Lung (tissue), 12 donors: ENCODE data around the gene SGO2. TPM values are rescaled to one million over a fixed set of nuclear protein-coding genes. Genes with fewer than 3 reads are reported as not detected.
A peak's percentile ranks its signal among the peaks of the same experiment; 100 is the strongest.

Source experiments
- ATAC-seq: fragments of 200-7000 bp; cut with Tn5 transposase; one replicate; pipeline ENCODE4 v1.9.1; 2020; ENCODE audit warnings: moderate number of reproducible peaks; ENCODE audit not compliant: insufficient read depth, low FRiP score
- DNase-seq, 3 donors: peaks; one replicate each; pipeline ENCODE4 v3.0.0-alpha.2; 2013 to 2017
- H3K27ac ChIP-seq, 2 donors: one replicate each; pipeline ENCODE4 v1.5.1; 2013; ENCODE audit warnings: mild to moderate bottlenecking in 2 of 2, moderate library complexity in 2 of 2, control low read depth in 1 of 2, inconsistent platforms in 1 of 2, low read depth in 1 of 2, low read length in 1 of 2
- H3K27me3 ChIP-seq, 3 donors: one replicate each; pipeline ENCODE4 v1.5.1; 2013; ENCODE audit warnings: low read length in 2 of 3; ENCODE audit not compliant: control insufficient read depth in 3 of 3, insufficient read depth in 3 of 3
- H3K36me3 ChIP-seq, 4 donors: one replicate each; pipeline ENCODE4 v1.5.1; 2013; ENCODE audit warnings: low read length in 4 of 4, mild to moderate bottlenecking in 1 of 4, moderate library complexity in 1 of 4; ENCODE audit not compliant: control insufficient read depth in 4 of 4, insufficient read depth in 4 of 4
- H3K4me1 ChIP-seq, 5 donors: one replicate each; pipeline ENCODE4 v1.5.1; 2013; ENCODE audit warnings: low read length in 5 of 5, mild to moderate bottlenecking in 2 of 5, moderate library complexity in 1 of 5; ENCODE audit not compliant: control insufficient read depth in 5 of 5, insufficient read depth in 5 of 5
- H3K4me3 ChIP-seq: one replicate; pipeline ENCODE4 v1.5.1; 2013; ENCODE audit warnings: mild to moderate bottlenecking, control low read depth, moderate library complexity
- H3K9ac ChIP-seq, 2 donors: one replicate each; pipeline ENCODE4 v1.5.1; 2013; ENCODE audit warnings: low read length in 2 of 2, control low read depth in 1 of 2; ENCODE audit not compliant: insufficient read depth in 1 of 2
- H3K9me3 ChIP-seq, 4 donors: one replicate each; pipeline ENCODE4 v1.5.1; 2013; ENCODE audit warnings: low read length in 3 of 4, mild to moderate bottlenecking in 1 of 4, moderate library complexity in 1 of 4; ENCODE audit not compliant: control insufficient read depth in 4 of 4, insufficient read depth in 3 of 4
- WGBS, 2 donors: extraction: QIAGEN DNeasy Blood & Tissue Kit; methylation state at CpG; one replicate each; pipeline ENCODE4 v1.1.7; 2013; 5-methylcytosine and 5-hydroxymethylcytosine counted together
- polyA plus RNA-seq, 2 donors: library from polyadenylated mRNA; stranded (reverse); fragments of 200-250 nt; gene quantifications; one replicate each; pipeline ENCODE4 v1.2.1, GENCODE V29; 2013
- total RNA-seq, 2 donors: library from RNA; depleted of rRNA in 1 of 2; stranded (reverse); fragments of >200 nt in 1 of 2; gene quantifications; one replicate each; pipeline ENCODE4 v1.2.1, GENCODE V29; 2014 to 2021
- TF ChIP-seq, protein P1 (sequence below): IDR thresholded peaks from 2 replicates; pipeline ENCODE4 v1.5.1; 2012; ENCODE audit warnings: mild to moderate bottlenecking; ENCODE audit errors: control extremely low read depth, extremely low read depth
- donor health status: control.
- donor health status: control.
- donor health status: Bipolar disorder and iron deficiency.
- donor health status: healthy.
- donor health status: DM: yes; HTN: yes; CAD: no.

Gene SGO2
- total and polyA plus RNA-seq, 4 donors = 0.57 to 7.2 (median 2.0) TPM

DNA sequence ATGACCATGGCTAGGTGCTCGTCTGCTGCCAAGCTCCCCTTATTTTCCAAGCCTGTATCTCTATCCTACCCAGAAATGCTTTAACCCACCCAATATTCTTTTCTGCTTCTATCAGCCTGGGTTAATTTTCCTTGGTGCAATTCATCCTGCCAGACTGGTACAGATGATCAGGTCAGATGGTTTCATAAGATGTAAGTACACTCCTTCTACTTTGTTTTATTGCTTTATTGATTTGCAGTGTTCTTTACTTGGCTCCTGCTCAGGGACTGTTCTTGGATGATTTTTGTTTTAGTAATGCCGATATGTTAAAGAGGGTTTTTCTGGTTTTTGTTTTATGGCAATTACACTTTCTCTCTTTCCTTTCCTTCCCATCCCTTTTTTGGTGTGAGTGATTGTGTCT, 2.4 kb upstream of the SGO2 start:
- Histone ChIP-seq H3K9ac (no peak overlapping the region), H3K36me3 (no peaks in the 10 kb centered on the region), H3K4me1 (peaks cover 0 to 15% (median 3%) of the 10 kb centered on the region in 5 donors), H3K9me3 (no peaks in the 10 kb centered on the region), H3K27me3 (peaks cover 0 to 19% (median 17%) of the 10 kb centered on the region in 3 donors), H3K27ac (no peak overlapping the region), H3K4me3 (no peak overlapping the region)
- ATAC-seq (no peak), DNase-seq (no peak)
- WGBS, 2 donors = 85% methylated on average over 2 of the region's 2 CpGs
- TF ChIP-seq, protein P1, sequence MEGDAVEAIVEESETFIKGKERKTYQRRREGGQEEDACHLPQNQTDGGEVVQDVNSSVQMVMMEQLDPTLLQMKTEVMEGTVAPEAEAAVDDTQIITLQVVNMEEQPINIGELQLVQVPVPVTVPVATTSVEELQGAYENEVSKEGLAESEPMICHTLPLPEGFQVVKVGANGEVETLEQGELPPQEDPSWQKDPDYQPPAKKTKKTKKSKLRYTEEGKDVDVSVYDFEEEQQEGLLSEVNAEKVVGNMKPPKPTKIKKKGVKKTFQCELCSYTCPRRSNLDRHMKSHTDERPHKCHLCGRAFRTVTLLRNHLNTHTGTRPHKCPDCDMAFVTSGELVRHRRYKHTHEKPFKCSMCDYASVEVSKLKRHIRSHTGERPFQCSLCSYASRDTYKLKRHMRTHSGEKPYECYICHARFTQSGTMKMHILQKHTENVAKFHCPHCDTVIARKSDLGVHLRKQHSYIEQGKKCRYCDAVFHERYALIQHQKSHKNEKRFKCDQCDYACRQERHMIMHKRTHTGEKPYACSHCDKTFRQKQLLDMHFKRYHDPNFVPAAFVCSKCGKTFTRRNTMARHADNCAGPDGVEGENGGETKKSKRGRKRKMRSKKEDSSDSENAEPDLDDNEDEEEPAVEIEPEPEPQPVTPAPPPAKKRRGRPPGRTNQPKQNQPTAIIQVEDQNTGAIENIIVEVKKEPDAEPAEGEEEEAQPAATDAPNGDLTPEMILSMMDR = no peak

DNA sequence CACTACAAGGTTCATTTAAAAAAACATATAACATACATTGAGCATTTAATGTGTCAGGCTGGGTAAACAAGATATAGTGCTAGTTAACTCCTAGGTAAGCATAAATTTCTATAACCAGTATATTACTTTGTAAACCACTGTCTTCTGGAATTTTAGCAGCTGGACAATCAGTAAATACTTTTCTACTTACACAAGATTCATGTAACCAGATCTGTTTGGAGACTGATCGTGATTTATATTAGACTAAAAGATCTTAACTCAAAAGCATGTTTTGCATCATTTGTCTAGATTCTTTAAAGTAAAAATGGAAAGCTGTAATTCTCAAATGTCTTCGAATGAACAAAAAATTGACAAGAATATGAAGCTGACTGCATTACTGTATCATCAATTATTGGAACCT, 941 bp upstream of the SGO2 start:
- no peak overlapping the region for H3K9ac ChIP-seq
- no peak overlapping the region for H3K27ac ChIP-seq
- no peak overlapping the region for H3K4me3 ChIP-seq
- no peaks in the 10 kb centered on the region for H3K36me3 ChIP-seq
- WGBS, 2 donors = 88 to 90% methylated on average over 2 of the region's 2 CpGs
- peaks cover 0 to 15% (median 3%) of the 10 kb centered on the region in 5 donors for H3K4me1 ChIP-seq
- H3K9me3 ChIP-seq = no peaks in the 10 kb centered on the region
- no peak for DNase-seq
- ATAC-seq = no peak
- H3K27me3 ChIP-seq = peaks cover 0 to 19% (median 17%) of the 10 kb centered on the region in 3 donors
- TF ChIP-seq, protein P1 = no peak

DNA sequence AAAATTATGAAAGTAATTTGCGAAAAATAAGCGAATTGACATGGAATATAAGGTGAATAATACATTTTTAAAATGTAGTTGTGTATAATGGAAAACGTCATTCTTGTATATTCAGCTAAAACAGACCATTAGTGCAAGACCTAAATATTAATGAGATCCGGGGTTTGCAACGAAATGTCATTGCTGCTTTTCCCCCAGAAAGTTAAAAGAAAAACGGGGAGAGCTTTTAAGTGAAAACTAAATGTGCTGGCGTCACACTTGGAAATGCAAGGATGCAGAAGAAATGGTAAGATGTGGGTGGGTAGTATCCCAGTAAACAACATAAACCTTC, 491 bp upstream of the SGO2 start:
- peaks cover 0 to 15% (median 3%) of the 10 kb centered on the region in 5 donors for H3K4me1 ChIP-seq
- TF ChIP-seq, protein P1 = no peak
- 23 to 29% methylated on average over 7 of the region's 7 CpGs for WGBS, 2 donors
- no peak for ATAC-seq
- H3K27me3 ChIP-seq = peaks cover 0 to 19% (median 13%) of the 10 kb centered on the region in 3 donors
- DNase-seq = no peak
- no peaks in the 10 kb centered on the region for H3K9me3 ChIP-seq
- H3K9ac ChIP-seq = peak overlapping the region in 1 of 2 donors; percentile 79
- H3K4me3 ChIP-seq = peak overlapping the region; percentile 90
- H3K36me3 ChIP-seq = no peaks in the 10 kb centered on the region
- peak overlapping the region; percentile 49 to 63 for H3K27ac ChIP-seq

DNA sequence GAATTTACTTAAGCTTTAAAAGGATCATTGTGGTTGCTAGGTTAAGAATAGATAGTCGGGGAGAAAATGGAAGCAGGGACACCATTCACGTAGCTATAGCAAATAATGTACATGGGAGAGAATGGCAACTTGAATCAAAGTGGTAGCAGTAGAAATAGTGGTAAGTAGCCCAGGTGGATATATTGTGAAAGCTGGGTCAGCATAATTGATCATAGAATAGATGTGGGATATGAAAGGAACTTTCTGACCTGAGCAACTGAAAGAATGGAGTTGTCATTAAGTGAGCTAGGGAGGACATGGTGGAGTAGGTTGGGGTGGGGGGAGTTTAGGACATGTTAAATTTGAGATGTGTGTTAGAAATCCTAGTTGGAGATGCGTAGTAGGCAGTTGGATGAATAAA, 2.2 kb downstream of the SGO2 start:
- 65 to 83% methylated on average over 3 of the region's 3 CpGs for WGBS, 2 donors

More for the DNA sequence above, 2.2 kb downstream of the SGO2 start:
- H3K4me1 ChIP-seq = peaks cover 0 to 15% (median 3%) of the 10 kb centered on the region in 5 donors
- ATAC-seq (no peak), DNase-seq (no peak)
- H3K27ac ChIP-seq = no peak overlapping the region
- H3K27me3 ChIP-seq = peaks cover 0 to 7% (median 7%) of the 10 kb centered on the region in 3 donors
- H3K4me3 ChIP-seq = no peak overlapping the region
- no peak overlapping the region for H3K9ac ChIP-seq
- H3K36me3 ChIP-seq = peaks cover 0 to under 1% (median 0%) of the 10 kb centered on the region in 4 donors
- H3K9me3 ChIP-seq = no peaks in the 10 kb centered on the region
- TF ChIP-seq, protein P1 = no peak
